K562 (cell line): ENCODE data around the gene RDM1. TPM values are rescaled to one million over a fixed set of nuclear protein-coding genes. Genes with fewer than 3 reads are reported as not detected.

Experiments used
- FOXM1 ChIP-seq, 2 experiments: fragments of 450-650 bp in 1 of 2; sonication (generic) in 1 of 2; formaldehyde crosslinking in 1 of 2; IDR thresholded peaks; 2 replicates each; pipeline versions ENCODE4 v1.6.1 to v1.9.0; 2017 to 2022; ENCODE audit warnings: low read depth in 2 of 2, mild to moderate bottlenecking in 2 of 2, missing genetic modification reagents in 1 of 2, moderate library complexity in 1 of 2
- GABPB1 ChIP-seq: sonication (generic); formaldehyde crosslinking; IDR thresholded peaks from 2 replicates; pipeline ENCODE4 v1.8.0; 2022; ENCODE audit warnings: mild to moderate bottlenecking, missing genetic modification reagents
- HDAC3 ChIP-seq: fragments of 450-650 bp; IDR thresholded peaks from 2 replicates; pipeline ENCODE4 v1.6.1; 2018; ENCODE audit warnings: borderline replicate concordance, mild to moderate bottlenecking, moderate library complexity; ENCODE audit not compliant: partially characterized antibody
- HLTF ChIP-seq: fragments of 450-650 bp; IDR thresholded peaks from 2 replicates; pipeline ENCODE4 v1.6.1; 2016
- HMG20A ChIP-seq: fragments of 450-650 bp; formaldehyde crosslinking; conservative IDR thresholded peaks from 2 replicates; pipeline ENCODE4 v1.4.0; 2020; ENCODE audit warnings: mild to moderate bottlenecking, mixed read lengths
- HNRNPK ChIP-seq: fragments of 200-400 bp; formaldehyde crosslinking; IDR thresholded peaks from one replicate; pipeline ENCODE4 v1.6.1; 2018; ENCODE audit warnings: mild to moderate bottlenecking, low read depth, low read length; ENCODE audit not compliant: poor library complexity, severe bottlenecking
- MAFF ChIP-seq: IDR thresholded peaks from 2 replicates; pipeline ENCODE4 v1.6.1; 2012; ENCODE audit warnings: low read length, improper control_type of control experiment
- PHF20 ChIP-seq: fragments of 450-650 bp; IDR thresholded peaks from 2 replicates; pipeline ENCODE4 v1.6.1; 2018; ENCODE audit not compliant: partially characterized antibody
- POU5F1 ChIP-seq: fragments of 150-350 bp; IDR thresholded peaks from 2 replicates; pipeline ENCODE4 v1.6.1; 2014; ENCODE audit warnings: borderline replicate concordance, low read length, low read depth, mild to moderate bottlenecking; ENCODE audit not compliant: partially characterized antibody
- RAD51 ChIP-seq: fragments of 450-650 bp; IDR thresholded peaks from 2 replicates; pipeline ENCODE4 v1.7.1; 2016; ENCODE audit warnings: low read depth, mild to moderate bottlenecking, borderline replicate concordance
- SMARCC2 ChIP-seq: fragments of 450-650 bp; IDR thresholded peaks from 2 replicates; pipeline ENCODE4 v1.6.1; 2017; ENCODE audit warnings: antibody characterized with exemption, moderate library complexity, mild to moderate bottlenecking, low read depth
- SRSF3 ChIP-seq: fragments of 200-400 bp; formaldehyde crosslinking; IDR thresholded peaks from 2 replicates; pipeline ENCODE4 v1.6.1; 2016; ENCODE audit warnings: mild to moderate bottlenecking, low read length, moderate library complexity; ENCODE audit not compliant: insufficient read depth
- ZNF717 ChIP-seq: fragments of 250-450 bp; sonication (Bioruptor Pico); IDR thresholded peaks from 2 replicates; pipeline ENCODE4 v1.5.0; 2021
- ZSCAN32 ChIP-seq: fragments of 450-650 bp; formaldehyde crosslinking; IDR thresholded peaks from 2 replicates; pipeline ENCODE4 v1.4.0; 2020; ENCODE audit warnings: mild to moderate bottlenecking, moderate library complexity
- polyA plus RNA-seq, 8 experiments: library from polyadenylated mRNA; depleted of rRNA in 4 of 8; stranded (reverse) in 5 of 8; unstranded in 3 of 8; fragments of >200 nt; fragmentation: Nextera tagmentation in 2 of 8; fragmentation: Illumina TruSeq in 1 of 8; extraction: Ambion mirVana in 2 of 8; extraction: Trizol in 1 of 8; gene quantifications; 2 replicates each; pipeline versions ENCODE4 v1.2.1 to v1.2.3, GENCODE V29; 2011 to 2014; ENCODE audit warnings: inconsistent platforms in 1 of 8, missing spikeins in 1 of 8
- total RNA-seq, 7 experiments: library from RNA; depleted of rRNA in 6 of 7; stranded (reverse); fragments of >200 nt in 6 of 7; fragmentation: Illumina TruSeq in 2 of 7; extraction: Trizol in 2 of 7; gene quantifications; 2 replicates each; pipeline versions ENCODE4 v1.2.1 to v1.2.3, GENCODE V29; 2011 to 2021; ENCODE audit warnings: low replicate concordance in 1 of 7
- TF ChIP-seq, protein P1 (sequence below): sonication (generic); formaldehyde crosslinking; IDR thresholded peaks from 2 replicates; pipeline ENCODE4 v1.8.1; 2023; ENCODE audit warnings: mild to moderate bottlenecking, missing genetic modification reagents
- TF ChIP-seq, protein P2 (sequence below): fragments of 450-650 bp; conservative IDR thresholded peaks from 2 replicates; pipeline ENCODE4 v1.6.1; 2016; ENCODE audit warnings: missing genetic modification characterization, low read depth, mild to moderate bottlenecking, missing compliant biosample characterization, moderate library complexity
- TF ChIP-seq, protein P3 (sequence below), 2 experiments: fragments of 450-650 bp in 1 of 2; sonication (generic) in 1 of 2; formaldehyde crosslinking in 1 of 2; IDR thresholded peaks; 2 replicates each; pipeline versions ENCODE4 v1.7.1 to v1.9.0; 2016 to 2022; ENCODE audit warnings: inconsistent platforms in 1 of 2, mild to moderate bottlenecking in 1 of 2, missing genetic modification reagents in 1 of 2

The RDM1 gene
- total and polyA plus RNA-seq, 9 of the 15 experiments (the other 6 are each of a cell fraction or from before 2014, with no cell fraction given), result 2.5 to 11.2 (median 5.4) TPM

DNA sequence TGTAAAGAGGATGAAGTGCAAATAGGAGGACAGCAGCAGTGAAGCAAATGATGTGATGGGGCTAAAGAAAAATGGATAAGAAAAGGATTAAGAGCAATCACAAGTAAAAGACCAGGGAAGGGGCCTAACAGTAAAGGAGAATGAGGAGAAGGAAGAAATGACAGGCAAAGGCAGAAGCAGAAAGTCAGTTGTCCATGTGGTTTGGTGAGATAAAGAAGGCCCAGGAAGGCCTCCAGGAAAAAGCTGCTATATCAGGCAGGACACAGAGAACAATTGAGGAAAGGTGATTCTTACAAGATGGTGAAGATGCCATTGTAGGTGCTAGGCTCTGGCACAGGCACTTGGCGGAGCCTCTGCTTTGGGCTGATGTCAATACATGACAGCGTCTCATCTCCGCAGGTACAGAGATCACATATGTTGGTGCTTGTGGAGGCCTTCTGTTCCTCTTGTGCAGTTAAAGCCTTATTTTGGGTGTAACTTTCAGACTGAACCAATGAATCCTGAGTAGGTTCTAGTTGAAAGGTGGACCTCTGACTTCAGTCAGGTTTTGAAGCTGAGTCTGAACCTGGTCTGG lies 18.1 kb downstream of the RDM1 start (continued):
- TF ChIP-seq HNRNPK, result no peak
- TF ChIP-seq, protein P1, sequence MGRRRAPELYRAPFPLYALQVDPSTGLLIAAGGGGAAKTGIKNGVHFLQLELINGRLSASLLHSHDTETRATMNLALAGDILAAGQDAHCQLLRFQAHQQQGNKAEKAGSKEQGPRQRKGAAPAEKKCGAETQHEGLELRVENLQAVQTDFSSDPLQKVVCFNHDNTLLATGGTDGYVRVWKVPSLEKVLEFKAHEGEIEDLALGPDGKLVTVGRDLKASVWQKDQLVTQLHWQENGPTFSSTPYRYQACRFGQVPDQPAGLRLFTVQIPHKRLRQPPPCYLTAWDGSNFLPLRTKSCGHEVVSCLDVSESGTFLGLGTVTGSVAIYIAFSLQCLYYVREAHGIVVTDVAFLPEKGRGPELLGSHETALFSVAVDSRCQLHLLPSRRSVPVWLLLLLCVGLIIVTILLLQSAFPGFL (CRISPR knock-in tag), result no peak
- TF ChIP-seq, protein P2, sequence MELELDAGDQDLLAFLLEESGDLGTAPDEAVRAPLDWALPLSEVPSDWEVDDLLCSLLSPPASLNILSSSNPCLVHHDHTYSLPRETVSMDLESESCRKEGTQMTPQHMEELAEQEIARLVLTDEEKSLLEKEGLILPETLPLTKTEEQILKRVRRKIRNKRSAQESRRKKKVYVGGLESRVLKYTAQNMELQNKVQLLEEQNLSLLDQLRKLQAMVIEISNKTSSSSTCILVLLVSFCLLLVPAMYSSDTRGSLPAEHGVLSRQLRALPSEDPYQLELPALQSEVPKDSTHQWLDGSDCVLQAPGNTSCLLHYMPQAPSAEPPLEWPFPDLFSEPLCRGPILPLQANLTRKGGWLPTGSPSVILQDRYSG (tag), result no peak
- no peak for TF ChIP-seq PHF20
- no peak for TF ChIP-seq SRSF3
- TF ChIP-seq GABPB1, result no peak
- TF ChIP-seq POU5F1, result no peak
- TF ChIP-seq HLTF, result peak; percentile 72; the same call in 1 of the 2 replicates
- TF ChIP-seq HMG20A, result no peak
- TF ChIP-seq ZNF717 (CRISPR knock-in tag), result no peak
- TF ChIP-seq RAD51, result no peak
- peak; percentile 52; the same call in 1 of the 2 replicates for TF ChIP-seq SMARCC2
- TF ChIP-seq, protein P3, sequence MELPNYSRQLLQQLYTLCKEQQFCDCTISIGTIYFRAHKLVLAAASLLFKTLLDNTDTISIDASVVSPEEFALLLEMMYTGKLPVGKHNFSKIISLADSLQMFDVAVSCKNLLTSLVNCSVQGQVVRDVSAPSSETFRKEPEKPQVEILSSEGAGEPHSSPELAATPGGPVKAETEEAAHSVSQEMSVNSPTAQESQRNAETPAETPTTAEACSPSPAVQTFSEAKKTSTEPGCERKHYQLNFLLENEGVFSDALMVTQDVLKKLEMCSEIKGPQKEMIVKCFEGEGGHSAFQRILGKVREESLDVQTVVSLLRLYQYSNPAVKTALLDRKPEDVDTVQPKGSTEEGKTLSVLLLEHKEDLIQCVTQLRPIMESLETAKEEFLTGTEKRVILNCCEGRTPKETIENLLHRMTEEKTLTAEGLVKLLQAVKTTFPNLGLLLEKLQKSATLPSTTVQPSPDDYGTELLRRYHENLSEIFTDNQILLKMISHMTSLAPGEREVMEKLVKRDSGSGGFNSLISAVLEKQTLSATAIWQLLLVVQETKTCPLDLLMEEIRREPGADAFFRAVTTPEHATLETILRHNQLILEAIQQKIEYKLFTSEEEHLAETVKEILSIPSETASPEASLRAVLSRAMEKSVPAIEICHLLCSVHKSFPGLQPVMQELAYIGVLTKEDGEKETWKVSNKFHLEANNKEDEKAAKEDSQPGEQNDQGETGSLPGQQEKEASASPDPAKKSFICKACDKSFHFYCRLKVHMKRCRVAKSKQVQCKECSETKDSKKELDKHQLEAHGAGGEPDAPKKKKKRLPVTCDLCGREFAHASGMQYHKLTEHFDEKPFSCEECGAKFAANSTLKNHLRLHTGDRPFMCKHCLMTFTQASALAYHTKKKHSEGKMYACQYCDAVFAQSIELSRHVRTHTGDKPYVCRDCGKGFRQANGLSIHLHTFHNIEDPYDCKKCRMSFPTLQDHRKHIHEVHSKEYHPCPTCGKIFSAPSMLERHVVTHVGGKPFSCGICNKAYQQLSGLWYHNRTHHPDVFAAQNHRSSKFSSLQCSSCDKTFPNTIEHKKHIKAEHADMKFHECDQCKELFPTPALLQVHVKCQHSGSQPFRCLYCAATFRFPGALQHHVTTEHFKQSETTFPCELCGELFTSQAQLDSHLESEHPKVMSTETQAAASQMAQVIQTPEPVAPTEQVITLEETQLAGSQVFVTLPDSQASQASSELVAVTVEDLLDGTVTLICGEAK (IDR thresholded peaks at IDR 0.05), result no peak
- TF ChIP-seq, protein P3 (CRISPR knock-in tag; IDR thresholded peaks at IDR 0.05), result no peak
- TF ChIP-seq MAFF, result no peak
- TF ChIP-seq FOXM1 (IDR thresholded peaks at IDR 0.05; ENCODE audit: low read depth), result peak; percentile 48; the same call in 1 of the 2 replicates
- no peak for TF ChIP-seq FOXM1 (CRISPR knock-in tag; IDR thresholded peaks at IDR 0.05; ENCODE audit: low read depth)
- no peak for TF ChIP-seq HDAC3
- TF ChIP-seq ZSCAN32, result no peak
